HPDE6-E6E7 (cell line): Measurements from ENCODE around the gene AICDA.
"Not testable (repeated sequence)": the region's sequence is repeated elsewhere in the genome, so short reads cannot be mapped to it uniquely, and the experiment has no call there.

ENCODE experiments used
- DNase-seq: peaks from one replicate; pipeline ENCODE4 v3.0.0; 2011; ENCODE audit warnings: missing footprints; ENCODE audit errors: extremely low spot score

AICDA gene

GRCh38 chr12:8609061-8609570 is 3.5 kb downstream of the AICDA start:
- DNase-seq = peak; percentile 42

- no peak for DNase-seq
Observed at GRCh38 chr12:8606890-8607289, 5.8 kb downstream of the AICDA start.

DNA sequence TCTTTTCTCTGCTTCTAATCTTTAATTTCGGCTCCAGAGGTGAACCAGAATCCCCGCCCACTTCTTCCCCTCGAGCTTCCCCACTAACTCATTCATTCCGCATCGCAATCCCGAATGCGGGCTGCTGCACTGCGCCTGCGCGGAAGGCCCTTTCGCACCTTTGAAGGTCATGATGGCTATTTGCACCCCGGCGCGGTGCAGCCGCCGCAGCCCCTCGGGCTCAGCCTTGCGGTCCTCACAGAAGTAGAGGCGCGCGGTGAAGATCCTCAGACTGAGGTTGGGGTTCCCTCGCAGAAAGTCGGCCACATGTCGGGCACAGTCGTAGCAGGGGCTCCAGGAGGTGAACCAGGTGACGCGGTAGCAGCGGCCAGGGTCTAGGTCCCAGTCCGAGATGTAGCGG is 7.6 kb downstream of the AICDA start:
- DNase-seq = no peak

DNA sequence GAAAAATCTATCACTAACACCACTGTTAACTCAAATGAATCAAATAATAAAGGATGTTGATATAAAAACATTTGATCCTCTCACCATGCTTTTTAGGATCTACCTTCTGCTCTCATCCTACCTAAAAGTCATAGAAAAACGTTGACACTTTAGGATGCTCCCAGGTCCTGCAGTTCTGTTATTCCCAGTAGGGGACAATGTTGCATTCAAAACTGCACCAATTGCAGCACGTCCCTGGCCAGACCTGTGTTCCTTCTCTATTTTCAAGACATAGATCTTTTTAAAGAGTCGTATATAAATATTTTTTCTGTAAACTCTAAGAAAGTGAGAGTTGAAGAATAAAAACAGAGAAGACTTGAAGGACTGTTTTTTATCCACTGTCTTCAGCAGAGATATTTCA is 8.8 kb downstream of the AICDA start:
- DNase-seq = no peak

DNA sequence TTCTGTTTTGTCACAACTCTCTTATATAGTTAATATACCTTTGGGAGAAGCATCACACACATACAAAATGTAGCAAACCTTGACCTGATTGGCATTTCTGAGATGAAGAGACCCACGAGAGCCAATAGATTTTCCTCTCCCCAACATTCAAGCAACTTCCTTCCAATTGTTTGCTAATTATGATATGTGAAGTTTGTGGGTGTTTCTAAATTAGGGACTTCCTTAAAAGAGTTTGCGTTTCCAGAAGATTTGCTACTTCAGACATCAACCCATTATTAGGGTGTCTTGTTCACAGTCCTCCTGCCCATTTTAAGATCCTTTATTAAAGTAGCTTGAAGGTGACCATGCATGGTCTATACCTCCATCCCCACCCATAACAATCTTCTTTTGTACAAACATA is 9.4 kb downstream of the AICDA start:
- no peak for DNase-seq

- DNase-seq = no peak
Observed at GRCh38 chr12:8596561-8596960, 16.1 kb downstream of the AICDA start.

DNA sequence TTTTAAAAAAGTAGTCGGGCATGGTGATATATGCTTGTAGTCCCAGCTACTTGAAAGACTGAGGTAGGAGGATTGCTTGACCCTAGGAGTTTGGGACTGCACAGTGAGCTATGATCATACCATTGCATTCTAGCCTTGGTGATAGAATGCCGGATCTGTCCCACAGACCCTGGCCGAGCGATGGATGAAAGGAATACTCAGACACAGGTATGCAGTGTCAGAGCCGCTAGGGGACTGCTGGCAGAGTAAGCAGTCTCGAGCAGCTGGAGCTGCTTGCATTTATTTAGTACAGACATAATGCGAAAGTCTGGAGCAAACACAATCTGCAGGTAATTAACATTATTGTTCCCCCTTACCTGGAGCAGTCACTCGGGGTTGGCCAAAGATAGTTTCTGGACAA is 18.6 kb downstream of the AICDA start:
- DNase-seq = no peak

GRCh38 chr12:8593246-8593645 is 19.4 kb downstream of the AICDA start:
- no peak for DNase-seq

GRCh38 chr12:8590842-8591545 is 21.7 kb downstream of the AICDA start:
- DNase-seq = no peak

DNA sequence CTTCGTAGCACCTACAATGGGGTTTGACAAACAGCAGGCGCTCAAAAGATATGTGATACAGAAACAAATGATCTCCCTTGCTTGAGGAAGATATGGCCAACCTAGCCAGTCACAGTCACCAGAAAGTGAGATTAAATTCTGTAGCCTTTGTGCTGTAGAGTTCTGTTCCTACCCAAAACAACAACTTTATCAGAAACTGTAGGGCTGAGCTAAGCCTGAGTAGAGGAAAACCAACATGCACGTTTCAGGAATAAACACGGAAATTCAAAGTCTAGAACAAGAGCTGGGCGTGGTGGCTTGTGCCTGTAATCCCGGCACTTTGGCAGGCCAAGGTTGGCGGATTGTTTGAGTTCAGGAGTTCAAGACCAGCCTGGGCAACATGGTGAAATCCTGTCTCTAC is 23.0 kb downstream of the AICDA start:
- no peak for DNase-seq

- not testable (repeated sequence) for DNase-seq
Observed at GRCh38 chr12:8584478-8584877, 28.2 kb downstream of the AICDA start.

DNA sequence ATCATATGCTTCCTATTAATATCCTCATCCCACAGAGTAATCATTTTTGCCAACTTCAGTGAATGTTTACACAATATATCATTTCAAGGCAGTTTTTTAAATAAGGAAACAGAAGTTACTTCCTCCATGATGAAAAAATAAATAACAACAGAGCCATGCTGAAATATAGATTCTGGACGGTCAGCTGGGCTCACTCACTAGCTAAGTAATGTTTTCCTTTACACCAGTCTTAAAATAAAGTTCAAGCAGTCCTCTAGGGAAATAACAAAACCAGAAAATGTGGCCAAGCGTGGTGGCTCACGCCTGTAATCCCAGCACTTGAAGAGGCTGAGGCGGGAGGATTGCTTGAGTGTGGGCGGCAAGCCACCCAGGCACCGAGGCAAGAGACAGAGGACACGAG is 28.7 kb downstream of the AICDA start:
- DNase-seq = no peak

DNA sequence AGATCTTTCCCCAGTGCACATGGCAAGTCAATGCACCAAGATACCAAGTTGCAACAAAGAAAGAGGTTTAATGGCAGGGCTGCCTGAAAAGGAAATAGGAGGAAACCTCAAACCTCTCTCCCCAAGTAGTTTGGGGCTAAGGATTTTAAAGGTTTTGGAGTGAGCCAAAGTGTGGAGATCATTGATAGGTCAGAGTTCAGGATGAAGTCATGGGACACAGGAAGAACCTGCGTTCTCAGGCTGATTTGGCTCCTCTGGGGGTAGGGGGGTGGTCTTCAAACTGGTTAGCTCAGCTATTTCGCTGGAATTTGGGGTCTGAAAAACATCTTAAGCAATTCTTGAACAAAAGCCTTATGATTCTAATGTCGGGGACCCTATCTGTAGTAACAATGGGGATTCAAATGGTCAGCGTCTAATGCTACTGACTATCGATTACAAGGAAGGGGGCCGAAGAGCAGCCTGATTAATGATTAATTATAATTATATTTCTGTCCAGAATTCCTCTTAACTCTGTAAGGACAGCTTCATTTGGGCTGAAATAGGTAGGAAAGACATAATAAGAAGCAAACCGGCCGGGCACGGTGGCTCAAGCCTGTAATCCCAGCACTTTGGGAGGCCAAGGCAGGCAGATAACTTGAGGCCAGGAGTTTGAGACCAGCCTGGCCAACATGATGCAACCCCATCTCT is 31.4 kb downstream of the AICDA start:
- no peak for DNase-seq

- DNase-seq = no peak
Observed at GRCh38 chr12:8577879-8578278, 34.8 kb downstream of the AICDA start.

DNA sequence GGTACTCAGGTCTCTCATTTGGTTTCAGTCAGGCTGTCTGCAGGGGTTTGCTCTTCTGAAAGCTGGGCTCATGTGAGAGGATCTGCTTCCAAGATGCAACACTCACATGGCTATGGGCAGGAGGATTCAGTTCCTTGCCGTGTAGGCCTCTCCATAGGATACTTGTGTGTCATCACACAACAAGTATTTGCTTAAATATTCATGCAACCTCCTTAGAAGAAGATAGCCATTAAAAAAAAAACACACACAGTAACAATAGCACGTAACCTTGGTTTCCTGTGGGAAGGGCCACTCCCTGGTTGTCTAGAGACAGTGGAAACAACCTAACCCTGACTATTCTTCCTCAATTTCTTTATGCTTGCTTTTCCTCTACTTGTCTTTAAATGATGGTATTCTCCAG is 40.2 kb downstream of the AICDA start:
- DNase-seq = no peak

- no peak for DNase-seq
Observed at GRCh38 chr12:8566525-8566924, 46.1 kb downstream of the AICDA start.

DNA sequence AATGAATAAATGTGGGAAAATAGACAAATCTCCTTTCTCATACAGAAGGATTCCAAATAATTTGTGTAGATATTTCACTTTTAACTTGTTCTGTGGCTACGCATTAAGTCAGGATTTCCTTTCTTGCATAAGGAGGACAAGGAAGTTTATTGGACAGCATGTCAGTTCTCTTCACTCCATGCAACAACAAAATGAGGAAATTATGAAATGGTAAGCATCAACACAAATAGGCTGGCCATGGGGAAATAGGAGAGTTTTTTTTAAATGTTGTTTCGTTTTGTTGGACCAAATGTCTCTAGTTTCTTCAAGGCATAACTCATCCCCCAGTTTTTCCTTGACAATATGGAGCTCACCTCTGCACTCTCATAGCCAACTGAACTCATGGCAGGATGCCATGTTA is 46.6 kb downstream of the AICDA start:
- DNase-seq = not testable (repeated sequence)

DNA sequence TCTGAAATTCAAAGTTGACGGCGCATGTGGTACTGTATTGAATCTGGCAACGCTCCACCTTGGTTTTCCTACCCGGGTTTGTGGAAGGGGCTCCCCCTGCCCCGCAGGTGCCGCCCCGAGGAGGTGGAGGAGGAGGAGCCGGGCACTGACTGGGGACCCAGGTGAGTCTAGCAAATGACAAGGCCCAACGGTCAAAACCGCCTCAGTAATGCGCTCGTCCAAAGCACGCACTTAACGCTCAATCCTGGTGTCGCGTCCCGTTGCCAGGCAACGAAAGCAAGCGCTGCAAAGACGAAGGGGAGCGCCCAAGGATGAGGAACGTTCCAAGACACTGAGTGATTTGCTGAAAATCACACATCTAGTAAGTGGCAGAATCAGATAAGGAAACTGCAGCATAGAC is 48.0 kb downstream of the AICDA start:
- no peak for DNase-seq

DNA sequence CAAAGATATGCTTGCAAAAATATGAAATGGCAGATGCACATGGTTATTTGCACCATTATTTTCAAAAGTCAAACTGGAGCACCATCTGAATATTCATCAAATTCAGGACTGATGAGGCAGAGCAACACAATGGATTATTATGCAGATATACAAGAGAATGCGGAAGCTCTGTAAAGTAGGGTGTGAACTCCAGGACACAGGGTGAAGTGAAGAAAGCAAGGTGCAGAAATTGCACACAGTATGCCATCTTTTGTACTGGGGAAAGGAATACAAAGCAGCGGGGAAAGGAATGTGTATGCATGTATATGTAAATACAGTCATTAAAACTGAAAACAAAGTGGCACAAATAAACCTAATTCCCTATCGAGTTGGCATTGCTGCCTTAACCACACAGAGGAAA is 49.3 kb downstream of the AICDA start:
- DNase-seq = no peak

DNA sequence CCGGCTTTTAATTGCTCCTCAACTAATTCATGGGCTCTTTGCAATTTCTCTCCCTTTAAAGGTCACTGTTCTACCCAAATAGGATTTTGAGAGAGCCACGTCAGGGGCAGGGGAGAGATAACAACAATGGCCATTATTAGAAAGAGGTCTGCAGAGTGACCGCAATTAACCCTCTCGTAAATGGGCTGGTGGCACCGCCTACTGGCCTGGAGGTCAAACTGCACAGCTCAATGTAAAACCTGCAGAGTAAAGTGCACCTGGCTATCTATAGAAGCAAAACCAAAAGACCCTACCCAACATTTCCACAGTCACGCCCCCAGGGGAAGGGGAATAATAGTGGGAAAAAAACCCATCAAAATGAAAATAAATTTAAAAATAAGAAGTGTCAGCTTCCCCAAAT is 50.3 kb downstream of the AICDA start:
- no peak for DNase-seq

GRCh38 chr12:8561011-8561410 is 51.6 kb downstream of the AICDA start:
- DNase-seq = no peak

- DNase-seq = no peak
Observed at GRCh38 chr12:8559676-8560075, 53.0 kb downstream of the AICDA start.

DNA sequence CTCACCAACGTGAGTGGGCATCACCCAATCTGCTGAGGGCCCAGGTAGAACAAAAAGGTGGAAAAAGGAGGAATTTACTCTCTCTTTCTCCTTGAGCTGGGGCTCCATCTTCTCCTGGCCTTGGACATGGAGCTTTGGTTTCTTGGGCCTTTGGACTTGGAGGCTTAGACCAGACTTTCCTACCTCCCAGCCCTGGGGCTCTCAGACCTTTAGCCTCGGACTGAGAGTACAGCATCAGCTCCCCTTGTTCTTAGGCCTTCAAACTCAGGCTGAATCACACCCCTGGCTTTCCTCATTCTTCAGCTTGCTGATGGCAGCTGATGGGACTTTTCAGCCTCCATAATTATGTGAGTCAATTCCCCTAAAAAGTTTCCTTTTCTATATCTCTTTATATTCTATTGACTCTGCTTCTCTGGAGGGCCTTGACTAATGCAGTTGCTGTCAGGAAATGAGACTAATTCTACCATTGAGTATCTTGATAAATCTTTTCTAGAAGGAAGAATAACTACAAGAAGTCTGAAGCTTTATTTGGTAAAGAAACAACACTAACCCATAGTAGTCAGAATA is 56.0 kb downstream of the AICDA start:
- no peak for DNase-seq
